SK-N-SH (cell line): Measurements from ENCODE around the gene PAPOLB. TPM values are rescaled to one million over a fixed set of nuclear protein-coding genes. Genes with fewer than 3 reads are reported as not detected.

ENCODE experiments used
- CTCF ChIA-PET: fragments of 300-600, 350-600 bp; formaldehyde crosslinking; extraction: SDS; loops from one replicate; lab custom pipeline; 2021; lab: Yijun Ruan, JAX
- POLR2A ChIA-PET: fragments of 350-600 bp; sonication (Branson Sonifier 250); formaldehyde crosslinking; extraction: SDS; loops from one replicate; lab custom pipeline; 2020; ENCODE audit warnings: antibody characterized with exemption, inconsistent platforms; lab: Yijun Ruan, JAX
- DNase-seq: peaks from one replicate; pipeline ENCODE4 v3.0.0; 2012
- H2AFZ ChIP-seq: fragments of 200-600 bp; sonication (generic); 2 replicates; pipeline ENCODE4 v1.8.1; 2016; ENCODE audit warnings: antibody characterized with exemption, mild to moderate bottlenecking, low read depth
- H3F3A ChIP-seq: fragments of 200-600 bp; sonication (generic); replicated peaks from 2 replicates; pipeline ENCODE3; 2016; ENCODE audit warnings: antibody characterized with exemption, mild to moderate bottlenecking; ENCODE audit not compliant: insufficient read depth
- H3K27ac ChIP-seq, 2 experiments: fragments of 200-500 bp in 1 of 2; fragments of 200-600 bp in 1 of 2; sonication (Bioruptor generic) in 1 of 2; sonication (generic), shearing (Covaris generic) in 1 of 2; 2 replicates each; pipeline versions ENCODE4 v1.5.1 to v1.6.1; 2014 to 2016; ENCODE audit warnings: low read depth in 2 of 2, inconsistent platforms in 1 of 2, low read length in 1 of 2, mild to moderate bottlenecking in 1 of 2, mixed read lengths in 1 of 2
- H3K27me3 ChIP-seq: fragments of 200-600 bp; sonication (generic), shearing (Covaris generic); 2 replicates; pipeline ENCODE4 v1.6.1; 2016; ENCODE audit warnings: mixed run types; ENCODE audit not compliant: insufficient read depth
- H3K36me3 ChIP-seq, 2 experiments: fragments of 200-500 bp in 1 of 2; fragments of 200-600 bp in 1 of 2; sonication (Bioruptor generic) in 1 of 2; sonication (generic) in 1 of 2; replicated peaks in 1 of 2; 2 replicates each; pipeline versions ENCODE3 to v1.5.1; 2014 to 2016; ENCODE audit warnings: low read length in 1 of 2, mild to moderate bottlenecking in 1 of 2; ENCODE audit not compliant: insufficient read depth in 2 of 2, control insufficient read depth in 1 of 2
- H3K4me1 ChIP-seq, 2 experiments: fragments of 200-500 bp in 1 of 2; fragments of 200-600 bp in 1 of 2; sonication (Bioruptor generic) in 1 of 2; sonication (generic), shearing (Covaris generic) in 1 of 2; 2 replicates each; pipeline versions ENCODE4 v1.5.1 to v1.6.1; 2014 to 2016; ENCODE audit warnings: low read depth in 1 of 2, low read length in 1 of 2, mixed run types in 1 of 2; ENCODE audit not compliant: insufficient read depth in 2 of 2, control insufficient read depth in 1 of 2
- H3K4me2 ChIP-seq: fragments of 200-600 bp; sonication (generic), shearing (Covaris generic); 2 replicates; pipeline ENCODE4 v1.6.1; 2017; ENCODE audit warnings: mixed run types
- H3K4me3 ChIP-seq, 2 experiments: fragments of 200-500 bp in 1 of 2; fragments of 200-600 bp in 1 of 2; sonication (Bioruptor generic) in 1 of 2; sonication (generic), shearing (Covaris generic) in 1 of 2; 2 replicates each; pipeline versions ENCODE4 v1.5.1 to v1.8.1; 2014 to 2016; ENCODE audit warnings: low read depth in 2 of 2, inconsistent platforms in 1 of 2, low read length in 1 of 2, mild to moderate bottlenecking in 1 of 2, mixed read lengths in 1 of 2, moderate library complexity in 1 of 2
- H3K79me2 ChIP-seq: fragments of 200-600 bp; sonication (generic); 2 replicates; pipeline ENCODE4 v1.8.1; 2017; ENCODE audit warnings: mild to moderate bottlenecking; ENCODE audit not compliant: insufficient read depth
- H3K9ac ChIP-seq: fragments of 200-600 bp; sonication (generic); 2 replicates; pipeline ENCODE4 v1.6.1; 2017; ENCODE audit warnings: mixed run types
- H3K9me2 ChIP-seq: fragments of 200-600 bp; sonication (generic); 2 replicates; pipeline ENCODE4 v1.6.1; 2017; ENCODE audit warnings: mixed run types
- H3K9me3 ChIP-seq: fragments of 200-600 bp; sonication (generic); 2 replicates; pipeline ENCODE4 v1.6.1; 2017; ENCODE audit warnings: mixed run types, mild to moderate bottlenecking, moderate library complexity
- H4K20me1 ChIP-seq: fragments of 200-600 bp; sonication (generic); 2 replicates; pipeline ENCODE4 v1.6.1; 2017; ENCODE audit warnings: mild to moderate bottlenecking, mixed run types; ENCODE audit not compliant: insufficient read depth
- CTCF ChIP-seq: fragments of 200-600 bp; sonication (generic); IDR thresholded peaks from 2 replicates; pipeline ENCODE4 v1.6.1; 2017; ENCODE audit warnings: antibody characterized with exemption, mild to moderate bottlenecking, moderate library complexity
- FOSL2 ChIP-seq: IDR thresholded peaks from 2 replicates; pipeline ENCODE4 v1.4.0; 2012; ENCODE audit warnings: low read depth, mild to moderate bottlenecking, moderate library complexity, borderline replicate concordance
- FOXJ3 ChIP-seq: sonication (generic); formaldehyde crosslinking; IDR thresholded peaks from 2 replicates; pipeline ENCODE4 v1.5.1; 2020; ENCODE audit warnings: mild to moderate bottlenecking, missing genetic modification reagents
- JUND ChIP-seq: IDR thresholded peaks from 2 replicates; pipeline ENCODE4 v1.4.0; 2012
- NFIC ChIP-seq: IDR thresholded peaks from 2 replicates; pipeline ENCODE4 v1.4.0; 2012; ENCODE audit warnings: borderline replicate concordance
- PBX3 ChIP-seq: IDR thresholded peaks from 2 replicates; pipeline ENCODE4; 2012
- TCF12 ChIP-seq: IDR thresholded peaks from 2 replicates; pipeline ENCODE4 v1.4.0; 2012
- USF2 ChIP-seq: fragments of 150-350 bp; IDR thresholded peaks from 2 replicates; pipeline ENCODE4 v1.6.1; 2017; ENCODE audit warnings: antibody characterized with exemption, low read length, low read depth, borderline replicate concordance
- WGBS: methylation state at CpG from one replicate; pipeline ENCODE4 v1.1.6; 2017; ENCODE audit warnings: low lambda C conversion rate; 5-methylcytosine and 5-hydroxymethylcytosine counted together
- polyA plus RNA-seq, 3 experiments: library from polyadenylated mRNA; depleted of rRNA; stranded (reverse); fragments of >200 nt; gene quantifications; 2 replicates each; pipeline ENCODE4 v1.2.3, GENCODE V29; 2012

PAPOLB gene
- polyA plus RNA-seq, 1 of the 3 experiments (the other 2 are of a cell fraction), result not detected

- no peaks in the 10 kb centered on the region for H3K79me2 ChIP-seq
- CTCF ChIA-PET, result interaction anchor here (0.6 to 21.4 kb wide), 6 partner anchors 13 to 1576 kb away, joined by 3 to 645 read pairs (median 6); partner anchors contain the start of genes PAPOLB and RADIL
- peaks cover 0 to 9% of the 10 kb centered on the region in 2 experiments; a peak in 1 of 4 replicates for H3K4me1 ChIP-seq
- no peak overlapping the region for H3K4me2 ChIP-seq
- H3K9me2 ChIP-seq, result no peaks in the 10 kb centered on the region
- H3K4me3 ChIP-seq, result no peak overlapping the region
- no peaks in the 10 kb centered on the region for H3F3A ChIP-seq
- H3K27me3 ChIP-seq, result no peaks in the 10 kb centered on the region
- H3K27ac ChIP-seq, result no peak overlapping the region
- WGBS, result 86% methylated on average over 9 of the region's 9 CpGs
- no peaks in the 10 kb centered on the region for H3K9me3 ChIP-seq
- H3K9ac ChIP-seq, result no peak overlapping the region
- no peak for DNase-seq
- no peak overlapping the region for H2AFZ ChIP-seq
- H3K36me3 ChIP-seq, result peaks cover 2 to 3% of the 10 kb centered on the region in 2 experiments
- POLR2A ChIA-PET, result interaction anchor here (2.2 kb wide), 1 partner anchor 16 kb away, joined by 8 read pairs; the partner anchor contains the start of gene RADIL
- no peaks in the 10 kb centered on the region for H4K20me1 ChIP-seq
- no peak for TF ChIP-seq PBX3
- no peak for TF ChIP-seq NFIC
- no peak for TF ChIP-seq FOSL2
Measured at GRCh38 chr7:4866528-4867496, 5.0 kb upstream of the PAPOLB start.

- TF ChIP-seq TCF12 (no peak), CTCF (no peak), JUND (no peak), USF2 (no peak), FOXJ3 (no peak)
- H3K79me2 ChIP-seq, result no peaks in the 10 kb centered on the region
- 93% methylated on average over 14 of the region's 14 CpGs for WGBS
- H3K4me2 ChIP-seq, result no peak overlapping the region
- no peak for DNase-seq
- no peaks in the 10 kb centered on the region for H3K27me3 ChIP-seq
- H4K20me1 ChIP-seq, result no peaks in the 10 kb centered on the region
- H3K9me2 ChIP-seq, result no peaks in the 10 kb centered on the region
- no peak overlapping the region for H3K4me3 ChIP-seq
- H2AFZ ChIP-seq, result no peak overlapping the region
- H3K9ac ChIP-seq, result no peak overlapping the region
- H3K27ac ChIP-seq, result no peak overlapping the region
- no peaks in the 10 kb centered on the region for H3K9me3 ChIP-seq
- H3K4me1 ChIP-seq, result peaks cover 0 to under 1% of the 10 kb centered on the region in 2 experiments; a peak in 2 of 4 replicates
- no peaks in the 10 kb centered on the region for H3F3A ChIP-seq
- ChIA-PET POLR2A (no interaction called here), CTCF (interaction anchor here (0.8 to 22.9 kb wide), 4 partner anchors 12 to 32 kb away, joined by 3 to 645 read pairs (median 6); partner anchors contain the start of gene RADIL)
- H3K36me3 ChIP-seq, result peaks cover 0 to 2% of the 10 kb centered on the region in 2 experiments
Measured at GRCh38 chr7:4862156-4862555, 326 bp upstream of the PAPOLB start.
